GM13976 (cell line): ENCODE measurements around the gene KIF6.

Source experiments
- DNase-seq: peaks from one replicate; pipeline ENCODE4 v3.0.0; 2012; ENCODE audit warnings: low spot score
- CTCF ChIP-seq: IDR thresholded peaks from 2 replicates; pipeline ENCODE4 v1.5.1; 2012; ENCODE audit warnings: borderline replicate concordance, mild to moderate bottlenecking; ENCODE audit not compliant: insufficient read depth; ENCODE audit errors: extremely low read depth, missing control alignments, control extremely low read depth
- in situ Hi-C: fragments of 300-500 bp; cut with MboI; formaldehyde crosslinking; loops from one replicate; pipeline ENCODE4 v1.12.0; 2022; ENCODE audit warnings: low sequenced_read_pairs, mixed read lengths, inconsistent platforms; ENCODE audit not compliant: unreplicated experiment

Gene KIF6

GRCh38 chr6:39608652-39609345 lies 116.4 kb downstream of the KIF6 start:
- TF ChIP-seq CTCF = no peak
- in situ Hi-C loops = no loop called here

GRCh38 chr6:39602601-39603519 lies 122.3 kb downstream of the KIF6 start:
- in situ Hi-C loops = no loop called here
- DNase-seq = no peak

More at GRCh38 chr6:39608652-39609345, 116.4 kb downstream of the KIF6 start:
- DNase-seq = no peak

GRCh38 chr6:39599973-39600372 lies 125.2 kb downstream of the KIF6 start:
- no peak for DNase-seq
- in situ Hi-C loops = no loop called here

More at GRCh38 chr6:39602601-39603519, 122.3 kb downstream of the KIF6 start:
- no peak for TF ChIP-seq CTCF

GRCh38 chr6:39599341-39599740 lies 125.9 kb downstream of the KIF6 start:
- DNase-seq = no peak
- in situ Hi-C loops = no loop called here
- no peak for TF ChIP-seq CTCF

More at GRCh38 chr6:39599973-39600372, 125.2 kb downstream of the KIF6 start:
- no peak for TF ChIP-seq CTCF

- in situ Hi-C loops = no loop called here
- DNase-seq = no peak
- TF ChIP-seq CTCF = no peak
Observed at GRCh38 chr6:39594285-39594684, 130.9 kb downstream of the KIF6 start.

GRCh38 chr6:39593646-39594045 lies 131.6 kb downstream of the KIF6 start:
- TF ChIP-seq CTCF = no peak
- in situ Hi-C loops = no loop called here
- no peak for DNase-seq
